PC-3 (cell line): ENCODE measurements around the gene PLEKHS1. TPM values are rescaled to one million over a fixed set of nuclear protein-coding genes. Genes with fewer than 3 reads are reported as not detected.

Experiments
- ATAC-seq: fragments of 200-7000 bp; cut with Tn5 transposase; 2 replicates; pipeline ENCODE4 v1.9.1; 2020; ENCODE audit warnings: mild to moderate bottlenecking, moderate library complexity
- BruUV-seq: library from RNA; stranded (reverse); fragments of 400-500 nt; replicated peaks from 2 replicates; lab custom pipeline; 2021; lab: Mats Ljungman, UMichigan
- CTCF ChIA-PET: fragments of 300-600 bp; sonication (Branson Sonifier 250); formaldehyde crosslinking; loops from one replicate; lab custom pipeline; 2022; ENCODE audit warnings: antibody characterized with exemption; lab: Charles Lee
- POLR2A ChIA-PET: fragments of 300-600 bp; sonication (Branson Sonifier 250); formaldehyde crosslinking; loops from one replicate; lab custom pipeline; 2022; ENCODE audit warnings: antibody characterized with exemption; ENCODE audit not compliant: unreplicated experiment; lab: Charles Lee
- DNase-seq: peaks from one replicate; pipeline ENCODE4 v3.0.0-alpha.2; 2015
- H2AFZ ChIP-seq: fragments of 300-600 bp; sonication (generic); 2 replicates; pipeline ENCODE4 v1.6.0; 2016; ENCODE audit warnings: antibody characterized with exemption, low read length
- H3F3A ChIP-seq: fragments of 300-600 bp; sonication (generic); one replicate; pipeline ENCODE4 v1.6.0; 2017; ENCODE audit warnings: antibody characterized with exemption, low read length, control low read depth, mild to moderate bottlenecking; ENCODE audit not compliant: unreplicated experiment
- H3K27ac ChIP-seq: fragments of 300-600 bp; sonication (generic); 2 replicates; pipeline ENCODE4 v1.5.1; 2016; ENCODE audit warnings: mild to moderate bottlenecking, low read length
- H3K27me3 ChIP-seq: fragments of 300-600 bp; sonication (generic); 2 replicates; pipeline ENCODE4 v1.6.1; 2016; ENCODE audit warnings: low read length, mixed read lengths
- H3K36me3 ChIP-seq: fragments of 300-600 bp; sonication (generic); 2 replicates; pipeline ENCODE4 v1.6.1; 2016; ENCODE audit warnings: low read depth, mixed run types, low read length, mixed read lengths
- H3K4me1 ChIP-seq: fragments of 300-600 bp; sonication (generic); 2 replicates; pipeline ENCODE4 v1.5.1; 2016; ENCODE audit warnings: low read length; ENCODE audit not compliant: insufficient read depth
- H3K4me2 ChIP-seq: fragments of 300-600 bp; sonication (generic); 2 replicates; pipeline ENCODE4 v1.6.0; 2016; ENCODE audit warnings: low read length
- H3K4me3 ChIP-seq: fragments of 300-600 bp; sonication (generic); 2 replicates; pipeline ENCODE4 v1.5.1; 2016; ENCODE audit warnings: mild to moderate bottlenecking, low read length, mixed read lengths
- H3K79me2 ChIP-seq: fragments of 300-600 bp; sonication (generic); 2 replicates; pipeline ENCODE4 v1.6.1; 2017; ENCODE audit warnings: low read length, mixed read lengths
- H3K9ac ChIP-seq: fragments of 300-600 bp; sonication (generic); 2 replicates; pipeline ENCODE4 v1.6.0; 2016; ENCODE audit warnings: mild to moderate bottlenecking, low read length
- H3K9me2 ChIP-seq: fragments of 300-600 bp; sonication (generic); replicated peaks from 2 replicates; pipeline ENCODE4 v1.6.1; 2016; ENCODE audit warnings: mixed run types, low read length, mixed read lengths
- H3K9me3 ChIP-seq: fragments of 300-600 bp; sonication (generic); 2 replicates; pipeline ENCODE4 v1.6.1; 2016; ENCODE audit warnings: low read length, mixed read lengths
- H4K20me1 ChIP-seq: fragments of 300-600 bp; sonication (generic); 2 replicates; pipeline ENCODE4 v1.6.1; 2016; ENCODE audit warnings: low read length, mixed read lengths
- EZH2 ChIP-seq: fragments of 300-600 bp; sonication (generic); IDR thresholded peaks from one replicate; pipeline ENCODE4 v1.6.1; 2017; ENCODE audit warnings: antibody characterized with exemption, mild to moderate bottlenecking, low read length; ENCODE audit not compliant: unreplicated experiment
- EZH2phosphoT487 ChIP-seq: fragments of 300-600 bp; sonication (generic); IDR thresholded peaks from 2 replicates; pipeline ENCODE4 v1.6.1; 2018; ENCODE audit warnings: mild to moderate bottlenecking, antibody characterized with exemption, low read length, borderline replicate concordance
- intact Hi-C: fragments of 100-400 bp; cut with micrococcal nuclease; formaldehyde crosslinking; loops from 2 replicates; pipeline ENCODE4 v1.9.0; 2023
- total RNA-seq: library from RNA; depleted of rRNA; stranded (reverse); fragments of >200 nt; gene quantifications from 2 replicates; pipeline ENCODE4 v1.2.3, GENCODE V29; 2014
- TF ChIP-seq, protein P1 (sequence below): fragments of 300-600 bp; sonication (generic); conservative IDR thresholded peaks from 2 replicates; pipeline ENCODE4 v1.5.1; 2017; ENCODE audit warnings: antibody characterized with exemption, low read depth, mild to moderate bottlenecking, low read length

PLEKHS1 gene
- total RNA-seq, 1 experiment from 2014 or later = not detected

- H3K4me3 ChIP-seq = no peak overlapping the region
- intact Hi-C loops = no loop called here
- no peaks in the 10 kb centered on the region for H3K9me2 ChIP-seq
These were observed 19.2 kb upstream of the PLEKHS1 start for GRCh38 chr10:113732160-113732881.

GRCh38 chr10:113732966-113733365, 18.5 kb upstream of the PLEKHS1 start:
- Histone ChIP-seq H3F3A (no peaks in the 10 kb centered on the region), H3K9ac (no peak overlapping the region), H3K27me3 (no peaks in the 10 kb centered on the region), H3K4me3 (no peak overlapping the region), H3K36me3 (no peaks in the 10 kb centered on the region), H4K20me1 (no peaks in the 10 kb centered on the region), H3K9me3 (no peaks in the 10 kb centered on the region), H2AFZ (no peak overlapping the region), H3K27ac (no peak overlapping the region), H3K9me2 (no peaks in the 10 kb centered on the region), H3K79me2 (no peaks in the 10 kb centered on the region), H3K4me1 (no peaks in the 10 kb centered on the region), H3K4me2 (no peak overlapping the region)
- POLR2A ChIA-PET = no interaction called here
- DNase-seq (no peak), ATAC-seq (no peak)
- intact Hi-C loops = no loop called here
- BruUV-seq = no TSS peak
- TF ChIP-seq, protein P1, sequence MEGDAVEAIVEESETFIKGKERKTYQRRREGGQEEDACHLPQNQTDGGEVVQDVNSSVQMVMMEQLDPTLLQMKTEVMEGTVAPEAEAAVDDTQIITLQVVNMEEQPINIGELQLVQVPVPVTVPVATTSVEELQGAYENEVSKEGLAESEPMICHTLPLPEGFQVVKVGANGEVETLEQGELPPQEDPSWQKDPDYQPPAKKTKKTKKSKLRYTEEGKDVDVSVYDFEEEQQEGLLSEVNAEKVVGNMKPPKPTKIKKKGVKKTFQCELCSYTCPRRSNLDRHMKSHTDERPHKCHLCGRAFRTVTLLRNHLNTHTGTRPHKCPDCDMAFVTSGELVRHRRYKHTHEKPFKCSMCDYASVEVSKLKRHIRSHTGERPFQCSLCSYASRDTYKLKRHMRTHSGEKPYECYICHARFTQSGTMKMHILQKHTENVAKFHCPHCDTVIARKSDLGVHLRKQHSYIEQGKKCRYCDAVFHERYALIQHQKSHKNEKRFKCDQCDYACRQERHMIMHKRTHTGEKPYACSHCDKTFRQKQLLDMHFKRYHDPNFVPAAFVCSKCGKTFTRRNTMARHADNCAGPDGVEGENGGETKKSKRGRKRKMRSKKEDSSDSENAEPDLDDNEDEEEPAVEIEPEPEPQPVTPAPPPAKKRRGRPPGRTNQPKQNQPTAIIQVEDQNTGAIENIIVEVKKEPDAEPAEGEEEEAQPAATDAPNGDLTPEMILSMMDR = no peak
- TF ChIP-seq EZH2phosphoT487 (no peak), EZH2 (no peak)
- CTCF ChIA-PET = no interaction called here

More at GRCh38 chr10:113732160-113732881, 19.2 kb upstream of the PLEKHS1 start:
- ChIA-PET CTCF (no interaction called here), POLR2A (no interaction called here)
- Histone ChIP-seq H3K4me1 (no peaks in the 10 kb centered on the region), H3K9ac (no peak overlapping the region), H3K27me3 (no peaks in the 10 kb centered on the region), H3K27ac (no peak overlapping the region), H3K9me3 (no peaks in the 10 kb centered on the region), H2AFZ (no peak overlapping the region), H3K36me3 (no peaks in the 10 kb centered on the region), H3F3A (no peaks in the 10 kb centered on the region), H3K4me2 (no peak overlapping the region), H3K79me2 (no peaks in the 10 kb centered on the region), H4K20me1 (no peaks in the 10 kb centered on the region)
- TF ChIP-seq, protein P1 = no peak
- TF ChIP-seq EZH2 (no peak), EZH2phosphoT487 (no peak)
- no peak for DNase-seq
- no peak for ATAC-seq
- no TSS peak for BruUV-seq

GRCh38 chr10:113733635-113734034, 17.8 kb upstream of the PLEKHS1 start:
- H3K4me2 ChIP-seq = no peak overlapping the region
- H3K4me1 ChIP-seq = no peaks in the 10 kb centered on the region
- ATAC-seq (no peak), DNase-seq (no peak)
- intact Hi-C loops = no loop called here
- H3K9me3 ChIP-seq = no peaks in the 10 kb centered on the region
- no peak overlapping the region for H2AFZ ChIP-seq
- no TSS peak for BruUV-seq
- no peaks in the 10 kb centered on the region for H3K9me2 ChIP-seq
- no peaks in the 10 kb centered on the region for H4K20me1 ChIP-seq
- no peaks in the 10 kb centered on the region for H3F3A ChIP-seq
- H3K79me2 ChIP-seq = no peaks in the 10 kb centered on the region
- POLR2A ChIA-PET = no interaction called here
- CTCF ChIA-PET = no interaction called here
- no peaks in the 10 kb centered on the region for H3K27me3 ChIP-seq
- no peak overlapping the region for H3K27ac ChIP-seq
- no peak for TF ChIP-seq EZH2
- no peak for TF ChIP-seq EZH2phosphoT487
- TF ChIP-seq, protein P1 = no peak
- H3K9ac ChIP-seq = no peak overlapping the region
- no peak overlapping the region for H3K4me3 ChIP-seq
- H3K36me3 ChIP-seq = no peaks in the 10 kb centered on the region
